Measurements from ENCODE around the gene ZNF474.

The ZNF474 gene

GRCh38 chr5:122164831-122165558, 35.6 kb downstream of the ZNF474 start (continued):
- no peak for TF ChIP-seq ZSCAN5A (tag by site-specific recombination; IDR thresholded peaks at IDR 0.05)
- no peak for TF ChIP-seq ZNF701 (tag by site-specific recombination; IDR thresholded peaks at IDR 0.05)
- no peak for TF ChIP-seq ZNF202 (tag by site-specific recombination; IDR thresholded peaks at IDR 0.05; ENCODE audit: borderline replicate concordance)
- TF ChIP-seq GLI2 (tag by site-specific recombination; IDR thresholded peaks at IDR 0.05; ENCODE audit: borderline replicate concordance, low read depth): no peak
- no peak for TF ChIP-seq ZBTB8A (tag by site-specific recombination; IDR thresholded peaks at IDR 0.05)
- TF ChIP-seq ZNF174 (tag by site-specific recombination; IDR thresholded peaks at IDR 0.05): no peak

- Histone ChIP-seq H3K4me1 (ENCODE audit: control insufficient read depth, insufficient read depth, low read length) (no peaks in the 10 kb centered on the region), H3K27ac (ENCODE audit: extremely low read depth, low read depth, low read length) (no peak overlapping the region), H3K36me3 (ENCODE audit: control insufficient read depth in 2 of 2, insufficient read depth in 1 of 2, low read length in 2 of 2) (no peaks in the 10 kb centered on the region), H3K4me3 (ENCODE audit: low read depth, low read length) (no peak overlapping the region), H3K9me3 (ENCODE audit: control insufficient read depth, insufficient read depth, low read depth, low read length) (no peaks in the 10 kb centered on the region)
- POLR2A ChIA-PET: no interaction called here
- no peak for TF ChIP-seq ZNF174 (tag by site-specific recombination; IDR thresholded peaks at IDR 0.05)
- TF ChIP-seq ZXDB (tag by site-specific recombination; IDR thresholded peaks at IDR 0.05): no peak
- no peak for TF ChIP-seq HIC1 (tag by site-specific recombination; IDR thresholded peaks at IDR 0.05)
- TF ChIP-seq SETDB1 (IDR thresholded peaks at IDR 0.05; ENCODE audit: insufficient read length, low read length): no peak
- TF ChIP-seq GLI2 (tag by site-specific recombination; IDR thresholded peaks at IDR 0.05; ENCODE audit: borderline replicate concordance, low read depth): no peak
- peak; percentile 80 for TF ChIP-seq ATF2 (tag by site-specific recombination; IDR thresholded peaks at IDR 0.05; ENCODE audit: low read depth)
- TF ChIP-seq ZBTB6 (tag by site-specific recombination; IDR thresholded peaks at IDR 0.05): no peak
- no peak for TF ChIP-seq ZNF175 (tag by site-specific recombination; IDR thresholded peaks at IDR 0.05)
- TF ChIP-seq ZNF704 (tag by site-specific recombination; IDR thresholded peaks at IDR 0.05): no peak
- no peak for TF ChIP-seq ZNF544 (tag by site-specific recombination; IDR thresholded peaks at IDR 0.05)
- TF ChIP-seq ZNF335 (tag by site-specific recombination; conservative IDR thresholded peaks at IDR 0.05): peak; percentile 57
- CTCF ChIA-PET: no interaction called here
These were observed 36.3 kb downstream of the ZNF474 start for GRCh38 chr5:122165559-122166078.

All from HEK293 (cell line).